HEK293 (cell line): ENCODE results near the gene AKAP11.

ENCODE experiments used
- CTCF ChIA-PET: fragments of 350-600 bp; formaldehyde crosslinking; extraction: SDS; loops from one replicate; lab custom pipeline; 2021; ENCODE audit warnings: antibody characterized with exemption; lab: Yijun Ruan, JAX
- POLR2A ChIA-PET: fragments of 300-600 bp; formaldehyde crosslinking; extraction: SDS; loops from one replicate; lab custom pipeline; 2020; ENCODE audit warnings: antibody characterized with exemption, inconsistent platforms; lab: Yijun Ruan, JAX
- H3K27ac ChIP-seq: fragments of 200-500 bp; sonication (Bioruptor generic); 2 replicates; pipeline ENCODE4 v1.5.1; 2014; ENCODE audit warnings: low read depth, low read length, control low read depth, inconsistent platforms; ENCODE audit errors: extremely low read depth
- H3K36me3 ChIP-seq, 2 experiments: fragments of 200-500 bp in 1 of 2; sonication (Bioruptor generic) in 1 of 2; 1 replicate in 1 of 2; 2 replicates in 1 of 2; pipeline ENCODE4 v1.5.1; 2014 to 2017; ENCODE audit warnings: inconsistent platforms in 2 of 2, low read length in 2 of 2; ENCODE audit not compliant: control insufficient read depth in 2 of 2, insufficient read depth in 1 of 2
- H3K4me1 ChIP-seq: fragments of 200-500 bp; sonication (Bioruptor generic); 2 replicates; pipeline ENCODE4 v1.5.1; 2014; ENCODE audit warnings: mild to moderate bottlenecking, low read length, inconsistent platforms; ENCODE audit not compliant: control insufficient read depth, insufficient read depth
- H3K4me3 ChIP-seq: 2 replicates; pipeline ENCODE4 v1.5.1; 2011; ENCODE audit warnings: low read depth, mild to moderate bottlenecking, control low read depth, low read length, moderate library complexity
- H3K9me3 ChIP-seq: fragments of 200-500 bp; sonication (Bioruptor generic); 2 replicates; pipeline ENCODE4 v1.5.1; 2014; ENCODE audit warnings: low read depth, low read length, inconsistent platforms; ENCODE audit not compliant: control insufficient read depth, insufficient read depth
- BCL6B ChIP-seq: fragments of 450-650 bp; formaldehyde crosslinking; IDR thresholded peaks from 2 replicates; pipeline ENCODE4 v1.5.1; 2017; ENCODE audit warnings: missing biosample characterization, missing genetic modification characterization
- GLI4 ChIP-seq: fragments of 450-650 bp; formaldehyde crosslinking; IDR thresholded peaks from 2 replicates; pipeline ENCODE4 v1.5.1; 2016; ENCODE audit warnings: missing biosample characterization, missing genetic modification characterization
- IKZF3 ChIP-seq: fragments of 450-650 bp; IDR thresholded peaks from 2 replicates; pipeline ENCODE4 v1.5.0; 2018; ENCODE audit warnings: missing biosample characterization, mild to moderate bottlenecking, missing genetic modification characterization, moderate library complexity
- PRDM1 ChIP-seq: fragments of 450-650 bp; formaldehyde crosslinking; IDR thresholded peaks from 2 replicates; pipeline ENCODE4; 2016; ENCODE audit warnings: missing biosample characterization, missing genetic modification characterization
- PRDM4 ChIP-seq: fragments of 450-650 bp; formaldehyde crosslinking; IDR thresholded peaks from 2 replicates; pipeline ENCODE4 v1.5.1; 2017; ENCODE audit warnings: missing biosample characterization, missing genetic modification characterization
- TRIM28 ChIP-seq: IDR thresholded peaks from 2 replicates; pipeline ENCODE4 v1.6.1; 2011; ENCODE audit warnings: low read length, control low read depth, borderline replicate concordance
- ZBTB20 ChIP-seq: fragments of 450-650 bp; formaldehyde crosslinking; IDR thresholded peaks from 2 replicates; pipeline ENCODE4 v1.5.1; 2016; ENCODE audit warnings: missing biosample characterization, missing genetic modification characterization
- ZEB2 ChIP-seq: fragments of 450-650 bp; formaldehyde crosslinking; IDR thresholded peaks from 2 replicates; pipeline ENCODE4 v1.5.1; 2016; ENCODE audit warnings: missing biosample characterization, missing genetic modification characterization
- ZNF121 ChIP-seq: fragments of 450-650 bp; formaldehyde crosslinking; IDR thresholded peaks from 2 replicates; pipeline ENCODE4 v1.5.1; 2016; ENCODE audit warnings: missing biosample characterization, missing genetic modification characterization
- ZNF174 ChIP-seq: fragments of 450-650 bp; formaldehyde crosslinking; IDR thresholded peaks from 2 replicates; pipeline ENCODE4 v1.5.0; 2017; ENCODE audit warnings: missing biosample characterization, mild to moderate bottlenecking, missing genetic modification characterization
- ZNF274 ChIP-seq, 2 experiments: fragments of 200-500 bp in 1 of 2; fragments of 450-650 bp in 1 of 2; sonication (Bioruptor generic) in 1 of 2; formaldehyde crosslinking in 1 of 2; IDR thresholded peaks; 2 replicates each; pipeline versions ENCODE4 v1.5.1 to v1.6.1; 2014 to 2016; ENCODE audit warnings: borderline replicate concordance in 1 of 2, inconsistent platforms in 1 of 2, low read length in 1 of 2, missing biosample characterization in 1 of 2, missing genetic modification characterization in 1 of 2
- ZNF292 ChIP-seq: fragments of 450-650 bp; formaldehyde crosslinking; IDR thresholded peaks from 2 replicates; pipeline ENCODE4 v1.5.1; 2016; ENCODE audit warnings: low read depth, missing biosample characterization, missing genetic modification characterization, borderline replicate concordance
- ZNF302 ChIP-seq: fragments of 450-650 bp; formaldehyde crosslinking; IDR thresholded peaks from 2 replicates; pipeline ENCODE4 v1.5.1; 2016; ENCODE audit warnings: missing biosample characterization, missing genetic modification characterization, low read depth
- ZNF48 ChIP-seq: fragments of 450-650 bp; formaldehyde crosslinking; IDR thresholded peaks from 2 replicates; pipeline ENCODE4 v1.5.1; 2016; ENCODE audit warnings: missing biosample characterization, missing genetic modification characterization
- ZNF548 ChIP-seq: fragments of 450-650 bp; formaldehyde crosslinking; IDR thresholded peaks from 2 replicates; pipeline ENCODE4 v1.5.1; 2016; ENCODE audit warnings: missing biosample characterization, missing genetic modification characterization
- ZSCAN16 ChIP-seq: fragments of 450-650 bp; formaldehyde crosslinking; IDR thresholded peaks from 2 replicates; pipeline ENCODE4 v1.5.1; 2016; ENCODE audit warnings: missing biosample characterization, missing genetic modification characterization
- ZSCAN4 ChIP-seq: fragments of 450-650 bp; formaldehyde crosslinking; IDR thresholded peaks from 2 replicates; pipeline ENCODE4 v1.5.1; 2017; ENCODE audit warnings: missing biosample characterization, missing genetic modification characterization
- TF ChIP-seq, protein P1 (sequence below): fragments of 450-650 bp; IDR thresholded peaks from 2 replicates; pipeline ENCODE4 v1.5.1; 2018; ENCODE audit warnings: missing biosample characterization, missing genetic modification characterization
- TF ChIP-seq, protein P2 (sequence below): fragments of 450-650 bp; formaldehyde crosslinking; IDR thresholded peaks from 2 replicates; pipeline ENCODE4 v1.5.1; 2016; ENCODE audit warnings: missing biosample characterization, missing genetic modification characterization

The AKAP11 gene

GRCh38 chr13:42355491-42356183, 83.7 kb downstream of the AKAP11 start:
- TF ChIP-seq IKZF3 = no peak
- no peak for TF ChIP-seq ZNF292 (tag by site-specific recombination)
- no peak for TF ChIP-seq ZSCAN4
- no peaks in the 10 kb centered on the region for H3K36me3 ChIP-seq
- no peak overlapping the region for H3K27ac ChIP-seq
- no peak overlapping the region for H3K4me3 ChIP-seq
- ChIA-PET CTCF (interaction anchor here (0.7 kb wide), 1 partner anchor 863 kb away, joined by 3 read pairs; no protein-coding TSS in a partner anchor), POLR2A (no interaction called here)
- H3K4me1 ChIP-seq = no peaks in the 10 kb centered on the region
- H3K9me3 ChIP-seq = no peaks in the 10 kb centered on the region

DNA sequence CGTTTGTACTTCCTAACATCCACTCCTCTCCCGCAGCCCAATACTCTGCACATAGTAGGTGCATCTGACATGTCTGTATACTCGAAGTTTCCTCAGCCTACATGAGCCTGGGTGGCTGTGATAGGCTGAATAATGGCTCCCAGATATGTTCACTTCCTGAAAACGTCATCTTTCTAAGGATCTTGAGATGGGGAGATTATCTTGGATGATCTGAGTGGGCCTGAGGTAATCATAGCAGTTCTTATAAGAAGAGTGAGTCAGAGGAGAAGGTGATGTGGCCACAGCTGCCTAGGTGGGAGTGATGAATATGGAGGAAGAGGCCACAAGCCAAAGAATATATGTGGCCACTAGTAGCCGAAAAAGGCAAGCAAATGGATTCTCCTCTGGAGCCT, 84.2 kb downstream of the AKAP11 start:
- no peaks in the 10 kb centered on the region for H3K4me1 ChIP-seq
- no peak for TF ChIP-seq ZNF121
- TF ChIP-seq ZBTB20 (tag by site-specific recombination) = no peak
- TF ChIP-seq PRDM1 = no peak
- no peaks in the 10 kb centered on the region for H3K9me3 ChIP-seq
- no peaks in the 10 kb centered on the region for H3K36me3 ChIP-seq
- no peak overlapping the region for H3K27ac ChIP-seq
- ChIA-PET POLR2A (no interaction called here), CTCF (interaction anchor here (0.7 kb wide), 1 partner anchor 864 kb away, joined by 3 read pairs; no protein-coding TSS in a partner anchor)
- H3K4me3 ChIP-seq = no peak overlapping the region

DNA sequence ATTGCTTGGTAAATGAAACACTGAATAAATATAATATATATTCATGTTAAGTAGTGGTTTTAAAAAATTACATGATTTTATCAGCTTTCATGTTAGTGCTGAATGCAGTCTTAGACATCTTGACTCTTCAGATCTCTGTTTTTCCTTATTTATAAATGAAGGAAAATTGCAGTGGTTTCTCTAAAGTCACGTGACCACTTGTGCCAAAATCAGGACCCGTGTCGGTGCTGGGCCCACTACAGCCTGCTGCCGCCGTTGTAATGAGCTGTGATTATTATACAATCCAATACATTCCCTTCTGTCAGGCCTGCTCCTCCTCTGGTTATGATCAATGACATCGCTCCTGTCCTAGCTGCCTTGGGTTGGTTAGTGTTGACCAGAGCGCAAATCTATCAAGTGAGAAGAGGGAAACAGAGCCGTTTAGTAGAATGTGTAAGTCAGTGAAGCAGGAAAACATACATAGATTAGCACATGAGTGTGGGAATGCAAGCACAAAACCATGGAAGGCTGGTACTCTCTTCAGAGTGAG, 88.2 kb downstream of the AKAP11 start:
- Histone ChIP-seq H3K9me3 (no peaks in the 10 kb centered on the region), H3K4me1 (no peaks in the 10 kb centered on the region), H3K27ac (no peak overlapping the region), H3K4me3 (no peak overlapping the region), H3K36me3 (no peaks in the 10 kb centered on the region)
- ChIA-PET POLR2A (no interaction called here), CTCF (no interaction called here)
- TF ChIP-seq ZNF548 (tag by site-specific recombination) (no peak), ZNF274 (IDR thresholded peaks at IDR 0.05; ENCODE audit: low read length) (no peak), ZNF274 (tag by site-specific recombination; IDR thresholded peaks at IDR 0.05; ENCODE audit: borderline replicate concordance) (no peak), TRIM28 (no peak), BCL6B (tag by site-specific recombination) (no peak)
- TF ChIP-seq, protein P1, sequence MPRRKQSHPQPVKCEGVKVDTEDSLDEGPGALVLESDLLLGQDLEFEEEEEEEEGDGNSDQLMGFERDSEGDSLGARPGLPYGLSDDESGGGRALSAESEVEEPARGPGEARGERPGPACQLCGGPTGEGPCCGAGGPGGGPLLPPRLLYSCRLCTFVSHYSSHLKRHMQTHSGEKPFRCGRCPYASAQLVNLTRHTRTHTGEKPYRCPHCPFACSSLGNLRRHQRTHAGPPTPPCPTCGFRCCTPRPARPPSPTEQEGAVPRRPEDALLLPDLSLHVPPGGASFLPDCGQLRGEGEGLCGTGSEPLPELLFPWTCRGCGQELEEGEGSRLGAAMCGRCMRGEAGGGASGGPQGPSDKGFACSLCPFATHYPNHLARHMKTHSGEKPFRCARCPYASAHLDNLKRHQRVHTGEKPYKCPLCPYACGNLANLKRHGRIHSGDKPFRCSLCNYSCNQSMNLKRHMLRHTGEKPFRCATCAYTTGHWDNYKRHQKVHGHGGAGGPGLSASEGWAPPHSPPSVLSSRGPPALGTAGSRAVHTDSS (tag by site-specific recombination) = no peak

DNA sequence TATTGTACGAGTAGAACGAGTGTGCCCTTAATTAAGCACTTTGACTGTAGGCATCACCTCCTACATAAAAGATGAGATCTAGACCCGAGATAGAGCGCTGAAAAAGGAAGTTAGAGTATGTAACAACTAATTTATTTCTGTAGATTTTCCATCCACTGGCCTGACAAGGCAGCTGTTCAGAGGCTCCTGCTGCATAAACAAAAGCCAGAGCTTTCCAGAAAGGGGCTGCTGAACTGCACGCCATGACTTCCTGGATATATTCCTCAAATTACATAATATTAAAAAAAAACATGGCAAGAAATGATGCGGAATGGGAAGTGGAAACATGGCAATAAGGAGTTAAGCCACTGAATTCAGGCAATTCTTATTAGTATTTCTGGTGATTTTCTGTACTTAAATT, 89.7 kb downstream of the AKAP11 start:
- ChIA-PET POLR2A (no interaction called here), CTCF (no interaction called here)
- no peak overlapping the region for H3K27ac ChIP-seq
- no peaks in the 10 kb centered on the region for H3K9me3 ChIP-seq
- no peak overlapping the region for H3K4me3 ChIP-seq
- H3K36me3 ChIP-seq = no peaks in the 10 kb centered on the region
- no peaks in the 10 kb centered on the region for H3K4me1 ChIP-seq
- no peak for TF ChIP-seq ZNF48
- TF ChIP-seq PRDM4 (tag by site-specific recombination) = no peak
- no peak for TF ChIP-seq ZNF174 (tag by site-specific recombination)
- no peak for TF ChIP-seq ZSCAN16 (tag by site-specific recombination)
- no peak for TF ChIP-seq GLI4
- no peak for TF ChIP-seq ZEB2 (tag by site-specific recombination)
- TF ChIP-seq ZNF302 (tag by site-specific recombination) = no peak
- TF ChIP-seq, protein P2, sequence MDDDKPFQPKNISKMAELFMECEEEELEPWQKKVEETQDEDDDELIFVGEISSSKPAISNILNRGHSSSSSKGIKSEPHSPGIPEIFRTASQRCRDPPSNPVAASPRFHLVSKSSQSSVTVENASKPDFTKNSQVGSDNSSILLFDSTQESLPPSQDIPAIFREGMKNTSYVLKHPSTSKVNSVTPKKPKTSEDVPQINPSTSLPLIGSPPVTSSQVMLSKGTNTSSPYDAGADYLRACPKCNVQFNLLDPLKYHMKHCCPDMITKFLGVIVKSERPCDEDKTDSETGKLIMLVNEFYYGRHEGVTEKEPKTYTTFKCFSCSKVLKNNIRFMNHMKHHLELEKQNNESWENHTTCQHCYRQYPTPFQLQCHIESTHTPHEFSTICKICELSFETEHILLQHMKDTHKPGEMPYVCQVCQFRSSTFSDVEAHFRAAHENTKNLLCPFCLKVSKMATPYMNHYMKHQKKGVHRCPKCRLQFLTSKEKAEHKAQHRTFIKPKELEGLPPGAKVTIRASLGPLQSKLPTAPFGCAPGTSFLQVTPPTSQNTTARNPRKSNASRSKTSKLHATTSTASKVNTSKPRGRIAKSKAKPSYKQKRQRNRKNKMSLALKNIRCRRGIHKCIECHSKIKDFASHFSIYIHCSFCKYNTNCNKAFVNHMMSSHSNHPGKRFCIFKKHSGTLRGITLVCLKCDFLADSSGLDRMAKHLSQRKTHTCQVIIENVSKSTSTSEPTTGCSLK = no peak
